Measurements from ENCODE around the gene TMEM87B.

GRCh38 chr2:112023707-112024106 is 31.4 kb upstream of the TMEM87B start:
- TF ChIP-seq CTCF (IDR thresholded peaks at IDR 0.05; ENCODE audit: low read length), result no peak
- no peak for TF ChIP-seq EZH2phosphoT487 (IDR thresholded peaks at IDR 0.05; ENCODE audit: low read length)

All from MM.1S (cell line).